ENCODE data around the gene RPP38. TPM values are rescaled to one million over a fixed set of nuclear protein-coding genes. Genes with fewer than 3 reads are reported as not detected.

RPP38 gene
- total RNA-seq, 1 donor from 2014 or later = 9.9 TPM

DNA sequence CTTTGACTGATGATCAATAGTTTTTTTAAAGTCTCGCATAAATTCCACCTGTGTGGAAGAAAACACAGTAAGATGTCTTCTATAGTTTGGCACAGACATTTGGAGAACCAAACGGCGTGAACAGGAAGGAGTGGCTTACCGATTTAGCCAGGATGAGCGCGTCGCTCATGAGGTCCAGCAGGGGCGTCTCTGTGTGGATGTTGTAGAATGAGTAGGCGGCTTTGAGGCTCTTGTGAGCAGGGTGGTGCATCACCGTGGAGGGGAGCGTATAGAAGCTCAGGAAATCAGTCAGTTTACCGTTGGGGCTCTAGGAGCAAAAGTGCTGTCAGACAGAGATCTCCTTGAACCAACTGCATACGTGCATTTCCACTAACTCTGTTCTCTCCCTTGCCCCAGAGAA lies 15.5 kb downstream of the RPP38 start:
- no peak for DNase-seq
- intact Hi-C loops (cut with micrococcal nuclease) = no loop called here
- Histone ChIP-seq H3K9me3 (replicated peaks) (peaks cover 11% of the 10 kb centered on the region), H3K36me3 (peaks cover 88% of the 10 kb centered on the region), H3K4me3 (no peak overlapping the region), H3K27me3 (ENCODE audit: low read depth) (no peaks in the 10 kb centered on the region), H3K27ac (replicated peaks) (no peak overlapping the region), H3K4me1 (no peaks in the 10 kb centered on the region)
- no peak for TF ChIP-seq CTCF (IDR thresholded peaks at IDR 0.05; ENCODE audit: borderline replicate concordance)

DNA sequence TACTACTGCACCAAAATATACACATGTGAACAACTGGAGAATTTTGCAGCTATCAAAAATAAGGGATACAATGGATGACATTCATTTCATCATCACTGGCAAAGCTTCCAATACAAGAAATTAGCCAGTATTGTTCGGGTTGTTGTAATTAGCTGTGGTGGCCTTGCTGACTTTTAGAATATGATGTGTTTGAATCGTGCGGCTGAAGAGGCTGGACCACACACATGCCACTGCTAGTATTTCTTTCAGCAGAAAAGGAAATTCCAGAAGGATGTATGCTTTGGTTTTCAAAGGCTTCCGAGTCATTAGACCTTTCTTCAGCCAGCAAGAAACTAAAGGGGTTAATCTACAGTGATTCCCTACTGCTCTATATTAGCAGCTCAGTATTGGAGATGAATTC lies 16.6 kb downstream of the RPP38 start:
- no peaks in the 10 kb centered on the region for H3K27me3 ChIP-seq (ENCODE audit: low read depth)
- DNase-seq = no peak
- TF ChIP-seq CTCF (IDR thresholded peaks at IDR 0.05; ENCODE audit: borderline replicate concordance) = no peak
- intact Hi-C loops (cut with micrococcal nuclease) = no loop called here
- peaks cover 11% of the 10 kb centered on the region for H3K9me3 ChIP-seq (replicated peaks)
- H3K36me3 ChIP-seq = peaks cover 88% of the 10 kb centered on the region
- no peaks in the 10 kb centered on the region for H3K4me1 ChIP-seq
- no peak overlapping the region for H3K27ac ChIP-seq (replicated peaks)
- H3K4me3 ChIP-seq = no peak overlapping the region

GRCh38 chr10:15116225-15116624 lies 19.1 kb downstream of the RPP38 start:
- H3K4me1 ChIP-seq = no peaks in the 10 kb centered on the region
- H3K27me3 ChIP-seq (ENCODE audit: low read depth) = no peaks in the 10 kb centered on the region
- intact Hi-C loops (cut with micrococcal nuclease) = no loop called here
- peaks cover 86% of the 10 kb centered on the region for H3K36me3 ChIP-seq
- TF ChIP-seq CTCF (IDR thresholded peaks at IDR 0.05; ENCODE audit: borderline replicate concordance) = no peak
- no peak overlapping the region for H3K27ac ChIP-seq (replicated peaks)
- no peak for DNase-seq
- H3K9me3 ChIP-seq (replicated peaks) = peaks cover 11% of the 10 kb centered on the region
- no peak overlapping the region for H3K4me3 ChIP-seq

DNA sequence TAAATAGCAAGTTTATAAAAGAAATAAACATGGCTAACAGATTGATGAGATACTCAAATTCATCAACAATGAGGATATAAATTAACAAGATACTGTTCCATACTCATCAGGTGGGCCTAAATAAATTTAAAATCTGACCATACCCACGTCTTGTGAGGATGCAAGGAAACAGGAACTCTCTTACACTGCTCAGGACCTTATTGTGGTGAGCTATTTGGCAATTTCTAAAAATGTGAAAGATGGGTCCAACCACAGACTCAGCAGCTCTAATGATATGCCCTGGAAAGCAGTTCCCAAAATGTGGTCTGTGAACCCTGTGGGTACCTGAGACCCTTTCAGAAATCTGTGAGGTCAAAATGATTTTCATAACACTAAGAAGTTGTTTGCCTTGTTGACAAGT lies 21.5 kb downstream of the RPP38 start:
- Histone ChIP-seq H3K9me3 (replicated peaks) (peaks cover 11% of the 10 kb centered on the region), H3K36me3 (peaks cover 82% of the 10 kb centered on the region), H3K27ac (replicated peaks) (no peak overlapping the region), H3K27me3 (ENCODE audit: low read depth) (no peaks in the 10 kb centered on the region), H3K4me1 (no peaks in the 10 kb centered on the region), H3K4me3 (no peak overlapping the region)
- no peak for DNase-seq
- TF ChIP-seq CTCF (IDR thresholded peaks at IDR 0.05; ENCODE audit: borderline replicate concordance) = no peak
- intact Hi-C loops (cut with micrococcal nuclease) = no loop called here

GRCh38 chr10:15120523-15120922 lies 23.4 kb downstream of the RPP38 start:
- no peak overlapping the region for H3K4me3 ChIP-seq
- intact Hi-C loops (cut with micrococcal nuclease) = no loop called here
- peaks cover 86% of the 10 kb centered on the region for H3K36me3 ChIP-seq
- no peaks in the 10 kb centered on the region for H3K27me3 ChIP-seq (ENCODE audit: low read depth)
- peaks cover 11% of the 10 kb centered on the region for H3K9me3 ChIP-seq (replicated peaks)
- H3K27ac ChIP-seq (replicated peaks) = no peak overlapping the region
- no peaks in the 10 kb centered on the region for H3K4me1 ChIP-seq
- no peak for DNase-seq
- TF ChIP-seq CTCF (IDR thresholded peaks at IDR 0.05; ENCODE audit: borderline replicate concordance) = no peak

GRCh38 chr10:15121707-15122106 lies 24.6 kb downstream of the RPP38 start:
- H3K4me3 ChIP-seq = no peak overlapping the region
- H3K9me3 ChIP-seq (replicated peaks) = peaks cover 4% of the 10 kb centered on the region
- H3K27ac ChIP-seq (replicated peaks) = no peak overlapping the region
- H3K36me3 ChIP-seq = peaks cover 85% of the 10 kb centered on the region
- intact Hi-C loops (cut with micrococcal nuclease) = no loop called here
- no peaks in the 10 kb centered on the region for H3K27me3 ChIP-seq (ENCODE audit: low read depth)
- no peak for TF ChIP-seq CTCF (IDR thresholded peaks at IDR 0.05; ENCODE audit: borderline replicate concordance)
- no peak for DNase-seq
- no peaks in the 10 kb centered on the region for H3K4me1 ChIP-seq

Data from left ventricle myocardium inferior (tissue), 1 donor.